CD1c-positive myeloid dendritic cell (primary cell): ENCODE measurements around the gene DHX35.
"Not testable (repeated sequence)": the region's sequence is repeated elsewhere in the genome, so short reads cannot be mapped to it uniquely, and the experiment has no call there.

Experiments used
- DNase-seq: peaks from one replicate; pipeline ENCODE4 v3.0.0-alpha.2; 2016; ENCODE audit errors: extremely low spot score

The DHX35 gene

GRCh38 chr20:38979434-38979833, 17.3 kb downstream of the DHX35 start:
- DNase-seq: no peak

GRCh38 chr20:38979842-38980241, 17.7 kb downstream of the DHX35 start:
- no peak for DNase-seq

DNA sequence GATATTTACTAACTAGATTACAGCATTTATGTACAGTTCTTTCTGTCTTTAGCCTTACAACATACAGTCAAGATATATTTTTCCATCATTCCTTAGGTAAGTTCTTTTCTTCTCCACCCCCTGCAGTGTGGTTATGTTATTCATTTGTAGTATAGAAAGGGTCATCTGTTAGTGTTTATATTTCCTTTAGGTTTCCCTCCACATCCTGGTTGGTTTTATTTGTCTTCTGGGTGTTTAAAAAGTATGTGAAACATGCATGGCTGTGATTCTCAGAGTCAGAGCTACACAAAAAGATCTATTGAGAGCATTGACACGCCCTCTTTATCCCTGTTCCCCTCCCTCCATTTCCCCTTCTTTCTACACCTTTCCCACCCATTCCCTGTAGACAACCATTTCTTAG, 20.1 kb downstream of the DHX35 start:
- DNase-seq: no peak

- no peak for DNase-seq
Observed at GRCh38 chr20:38985060-38985459, 22.9 kb downstream of the DHX35 start.

GRCh38 chr20:38985603-38986170, 23.5 kb downstream of the DHX35 start:
- DNase-seq: no peak

GRCh38 chr20:38986663-38987062, 24.5 kb downstream of the DHX35 start:
- no peak for DNase-seq

DNA sequence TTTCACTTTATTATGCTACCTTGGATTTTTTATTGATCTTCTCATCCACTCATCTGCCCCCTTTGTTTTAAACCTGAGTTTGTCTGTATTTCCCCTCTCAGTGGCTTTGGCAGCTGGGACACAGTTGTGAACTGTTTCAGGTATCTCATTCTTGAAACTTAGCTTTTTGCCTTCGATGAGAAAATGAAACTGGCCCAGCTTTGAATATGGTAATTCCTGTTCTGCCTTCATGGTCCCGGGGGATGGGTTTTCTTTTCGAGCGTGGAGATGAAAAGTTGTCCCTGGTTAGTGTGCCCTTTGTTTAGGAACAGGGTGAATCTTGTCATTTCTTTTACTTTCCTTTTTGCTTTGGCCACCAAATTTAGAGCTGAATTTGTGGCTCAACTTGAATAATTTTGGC, 25.6 kb downstream of the DHX35 start:
- DNase-seq: no peak

DNA sequence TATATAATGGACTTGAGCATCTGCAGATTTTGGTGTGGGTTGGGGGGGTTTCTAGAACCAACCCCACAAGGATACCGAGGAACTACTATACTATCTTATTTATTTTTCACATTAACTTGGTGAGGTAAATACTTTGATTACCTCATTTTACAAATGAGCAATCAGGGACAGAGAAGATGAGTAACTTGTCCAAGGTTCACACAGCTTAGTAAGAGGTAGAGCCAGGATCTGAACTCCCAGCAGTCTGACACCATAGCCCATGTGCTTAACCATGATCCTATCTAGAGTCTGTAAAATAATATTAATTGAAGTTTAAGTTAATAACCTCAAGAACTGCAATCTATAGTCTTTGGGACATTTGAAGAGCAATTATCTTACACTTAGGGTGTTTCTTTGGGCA, 28.6 kb downstream of the DHX35 start:
- no peak for DNase-seq

DNA sequence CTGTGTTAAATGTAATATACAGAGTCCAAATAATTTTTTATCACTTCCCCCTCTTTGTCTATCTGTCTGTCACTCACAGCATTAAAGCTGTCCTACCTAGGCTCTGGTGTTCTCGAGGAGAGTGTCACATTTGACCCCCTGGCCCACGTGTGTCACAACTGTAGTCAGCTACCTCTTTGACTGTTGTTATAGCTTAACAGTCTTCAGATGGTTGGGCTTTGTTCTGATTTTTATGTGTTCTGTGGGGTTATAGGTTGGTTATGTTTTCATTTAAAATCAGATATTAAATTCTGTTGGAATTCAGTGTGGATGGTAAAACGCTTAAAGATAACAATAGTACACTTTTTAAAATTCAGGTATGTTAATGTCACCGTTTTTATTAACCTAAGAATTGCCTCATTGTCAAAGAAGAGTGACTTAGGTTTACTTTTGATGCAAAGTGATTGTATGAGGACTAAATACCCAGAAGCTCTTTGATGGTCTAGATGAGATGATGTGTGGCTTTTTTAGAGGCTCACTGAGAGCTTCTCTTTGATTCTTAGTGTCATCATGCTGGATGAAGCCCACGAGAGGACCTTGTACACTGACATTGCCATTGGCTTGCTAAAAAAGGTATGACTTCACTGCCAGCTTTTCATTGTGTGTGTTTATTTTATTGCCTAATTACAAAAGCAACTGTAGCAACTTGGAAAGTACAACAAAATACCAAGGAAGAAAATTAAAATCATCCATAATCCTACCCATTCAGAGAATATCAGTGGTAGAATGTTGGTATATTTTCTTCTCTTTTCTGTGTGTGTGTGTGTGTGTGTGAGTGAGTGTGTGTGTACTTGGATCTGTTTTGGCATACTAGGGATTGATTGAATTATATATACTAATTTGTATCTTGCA, 29.9 kb downstream of the DHX35 start:
- no peak for DNase-seq

DNA sequence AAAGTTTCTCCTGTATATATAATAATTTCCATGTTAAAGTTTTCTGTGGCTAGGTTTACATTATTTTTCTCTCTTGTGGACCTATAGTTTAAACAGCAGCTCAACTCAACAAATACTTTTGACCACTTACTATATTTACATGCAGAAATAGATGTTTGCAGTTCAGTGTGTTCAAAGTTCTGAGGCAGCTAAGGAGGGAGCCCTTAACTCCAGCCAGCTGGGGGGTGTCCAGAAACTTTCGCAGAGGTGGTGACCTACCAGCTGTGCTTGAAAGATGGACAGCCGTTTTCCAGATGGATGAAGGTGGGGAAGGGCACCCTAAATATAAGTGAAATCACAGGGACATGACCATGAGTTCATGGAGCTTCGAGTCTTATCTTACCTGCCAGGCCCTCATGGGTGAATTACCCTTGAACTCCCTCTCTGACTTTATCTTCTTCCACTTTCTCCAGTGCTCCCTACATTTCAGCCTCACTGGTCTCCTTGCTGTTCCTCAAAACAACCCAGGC, 33.4 kb downstream of the DHX35 start:
- no peak for DNase-seq

- DNase-seq: not testable (repeated sequence)
Observed at GRCh38 chr20:38996866-38997265, 34.7 kb downstream of the DHX35 start.

DNA sequence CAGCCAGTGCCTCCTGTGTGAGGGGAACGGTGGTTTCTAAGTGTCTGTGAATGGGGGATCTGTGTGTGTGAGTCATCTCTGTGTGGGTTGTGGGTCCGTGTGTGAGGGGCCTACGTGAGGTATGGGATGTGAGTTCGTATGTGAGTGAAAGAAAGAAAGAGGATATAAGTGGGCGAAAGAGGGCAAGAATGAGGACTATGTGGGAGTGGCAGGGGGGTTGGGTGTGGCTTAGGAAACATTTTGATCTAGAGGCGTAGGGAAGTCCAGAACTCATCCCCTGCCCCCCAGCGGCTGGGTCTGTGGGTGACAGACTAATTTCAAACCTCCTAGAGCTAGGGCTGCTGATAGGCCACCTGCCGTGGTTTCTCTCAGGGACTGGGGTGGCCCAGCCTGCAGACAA, 35.5 kb downstream of the DHX35 start:
- no peak for DNase-seq

DNA sequence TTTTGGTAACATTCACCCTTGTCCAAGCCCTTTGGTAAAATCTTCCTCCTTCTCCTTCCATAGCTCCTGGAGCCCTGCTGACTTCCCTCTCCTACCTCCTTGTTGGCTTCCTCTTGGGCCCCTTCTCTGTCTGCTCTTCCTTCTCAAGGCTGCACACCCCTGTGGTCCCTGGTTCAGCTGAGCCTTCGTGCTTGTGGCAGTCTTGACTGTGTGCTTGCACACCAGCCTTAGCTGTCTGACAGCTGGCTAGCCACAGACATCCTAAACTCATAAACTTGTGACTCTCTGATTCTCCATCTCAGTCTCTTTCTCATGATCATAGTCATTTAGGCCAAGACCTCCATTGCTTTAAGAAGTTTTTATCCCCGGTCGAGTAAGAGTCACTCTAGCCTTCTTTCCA, 37.1 kb downstream of the DHX35 start:
- no peak for DNase-seq

GRCh38 chr20:38999965-39000910, 38.1 kb downstream of the DHX35 start:
- DNase-seq: no peak

DNA sequence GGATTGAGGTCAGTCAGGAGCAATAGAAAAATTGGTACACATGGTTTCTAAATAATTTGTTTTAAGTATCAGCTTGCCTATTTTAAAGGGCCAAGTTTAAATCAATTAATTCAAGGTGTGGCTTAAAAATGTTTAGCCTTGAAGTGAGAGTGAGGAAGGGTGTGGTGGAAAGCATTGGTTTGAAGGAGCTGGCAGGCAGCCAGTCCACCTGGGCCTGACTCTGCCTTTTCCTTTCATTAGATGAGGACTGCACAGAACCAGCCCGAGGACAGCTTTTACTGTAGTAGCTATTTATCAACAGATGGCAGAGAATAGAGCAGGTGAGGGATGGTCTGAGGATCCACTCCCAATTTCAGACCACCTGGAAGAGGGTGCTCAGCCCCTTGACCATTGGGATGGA, 42.4 kb downstream of the DHX35 start:
- DNase-seq: no peak

DNA sequence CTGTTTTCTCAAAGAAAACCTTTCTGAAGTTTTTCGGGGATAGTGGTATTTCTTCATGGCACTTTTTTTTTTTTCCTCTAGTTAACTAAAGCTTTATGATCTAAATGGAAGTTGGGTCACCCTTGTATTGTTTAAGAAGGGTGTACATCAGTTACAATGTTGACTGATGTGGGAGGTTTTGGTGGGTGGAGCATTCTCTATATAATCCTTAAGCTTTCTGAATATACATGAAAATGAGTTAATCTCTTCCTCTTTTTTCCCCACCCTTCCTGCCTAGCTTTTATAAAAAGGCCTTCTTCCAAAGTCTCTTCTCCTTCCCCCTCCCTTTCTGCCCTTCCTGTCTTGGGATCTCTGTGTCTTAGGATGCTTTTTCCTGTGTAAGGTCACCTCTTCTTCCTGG, 47.2 kb downstream of the DHX35 start:
- DNase-seq: no peak

GRCh38 chr20:39010496-39010895, 48.4 kb downstream of the DHX35 start:
- DNase-seq: no peak

- no peak for DNase-seq
Observed at GRCh38 chr20:39013662-39014109, 51.5 kb downstream of the DHX35 start.

GRCh38 chr20:39016041-39016440, 53.9 kb downstream of the DHX35 start:
- DNase-seq: peak; percentile 5

DNA sequence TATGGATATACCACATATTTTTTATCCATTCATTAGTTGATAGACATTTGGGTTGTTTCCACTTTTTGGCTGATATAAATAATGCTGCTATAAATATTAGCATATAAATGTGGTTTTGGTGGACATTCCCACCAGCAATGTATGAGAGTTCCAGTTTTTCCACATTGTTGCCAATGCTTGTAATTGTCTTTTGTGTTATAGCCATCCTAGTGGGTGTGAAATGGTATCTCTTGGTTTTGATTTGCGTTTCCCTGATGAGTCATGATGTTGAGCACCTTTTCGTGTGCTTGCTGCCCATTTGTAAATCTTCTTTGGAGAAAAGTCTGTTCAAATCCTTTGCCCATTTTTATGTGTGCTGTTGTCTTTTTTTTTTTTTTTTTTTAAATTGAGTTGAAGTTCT, 54.4 kb downstream of the DHX35 start:
- DNase-seq: no peak

DNA sequence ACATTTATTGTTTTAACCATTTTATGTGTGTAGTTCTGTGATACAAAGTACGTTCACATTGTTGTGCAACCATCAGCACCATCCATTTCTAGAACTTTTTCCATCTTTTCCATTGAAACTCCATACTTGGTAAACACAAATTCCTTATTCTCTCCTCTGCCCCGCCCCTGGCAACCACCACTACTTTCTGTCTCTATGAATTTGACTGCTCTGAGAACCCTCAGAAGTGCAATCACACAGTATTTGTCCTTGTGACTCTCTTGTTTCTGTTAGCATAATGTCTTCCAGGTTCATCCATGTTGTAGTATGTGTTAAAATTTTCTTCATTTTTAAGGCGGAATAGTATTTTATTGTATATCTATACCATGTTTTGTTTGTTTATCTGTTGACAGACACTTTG, 56.9 kb downstream of the DHX35 start:
- DNase-seq: no peak

- no peak for DNase-seq
Observed at GRCh38 chr20:39019805-39020325, 57.7 kb downstream of the DHX35 start.
